Thyroid gland (tissue), 4 donors: ENCODE data around the gene MOB1B. TPM values are rescaled to one million over a fixed set of nuclear protein-coding genes. Genes with fewer than 3 reads are reported as not detected.

Source experiments
- DNase-seq, 2 donors: peaks; one replicate each; pipeline ENCODE4 v3.0.0-alpha.2; 2019
- H3K27ac ChIP-seq, 3 donors: fragments of 200-600 bp; sonication (generic); 1 replicate in 2 of 3; 2 replicates in 1 of 3; pipeline ENCODE4 v1.5.1; 2016 to 2019; ENCODE audit warnings: mild to moderate bottlenecking in 1 of 3, moderate library complexity in 1 of 3
- H3K27me3 ChIP-seq: fragments of 200-600 bp; sonication (generic); one replicate; pipeline ENCODE4 v1.5.1; 2019
- H3K36me3 ChIP-seq, 2 donors: fragments of 200-600 bp; sonication (generic); one replicate each; pipeline ENCODE4 v1.5.1; 2016 to 2019
- H3K4me1 ChIP-seq, 2 donors: fragments of 200-600 bp; sonication (generic); one replicate each; pipeline ENCODE4 v1.5.1; 2017 to 2019
- H3K4me3 ChIP-seq, 3 donors: fragments of 200-600 bp; sonication (generic); replicated peaks in 1 of 3; 1 replicate in 2 of 3; 2 replicates in 1 of 3; pipeline ENCODE4 v1.5.1; 2016; ENCODE audit warnings: mild to moderate bottlenecking in 1 of 3
- H3K9me3 ChIP-seq: fragments of 200-600 bp; sonication (generic); one replicate; pipeline ENCODE4 v1.5.1; 2017
- POLR2A ChIP-seq, 2 donors: fragments of 450-650 bp; IDR thresholded peaks; one replicate each; pipeline ENCODE4 v1.6.1; 2017; ENCODE audit warnings: antibody characterized with exemption in 2 of 2, mild to moderate bottlenecking in 2 of 2, moderate library complexity in 1 of 2
- WGBS, 2 donors: methylation state at CpG; one replicate each; pipeline ENCODE4 v1.1.5; 2017; 5-methylcytosine and 5-hydroxymethylcytosine counted together
- intact Hi-C: fragments of 100-400 bp; cut with DNase I; formaldehyde crosslinking; loops from one replicate; pipeline ENCODE4 v1.15.1; 2023
- total RNA-seq, 4 donors: library from RNA; depleted of rRNA; stranded (reverse); fragments of >200 nt; gene quantifications; one replicate each; pipeline ENCODE4 v1.2.3, GENCODE V29; 2016
- TF ChIP-seq, protein P1 (sequence below), 6 experiments: fragments of 200-600 bp in 3 of 6; fragments of 450-650 bp in 3 of 6; sonication (generic) in 3 of 6; IDR thresholded peaks; one replicate each; pipeline ENCODE4 v1.5.1; 2016 to 2019; ENCODE audit warnings: antibody characterized with exemption in 6 of 6, mild to moderate bottlenecking in 2 of 6, inconsistent platforms in 1 of 6, moderate library complexity in 1 of 6

Gene MOB1B
- total RNA-seq, 4 donors from 2014 or later = 24.1 to 33.9 (median 29.6) TPM

DNA sequence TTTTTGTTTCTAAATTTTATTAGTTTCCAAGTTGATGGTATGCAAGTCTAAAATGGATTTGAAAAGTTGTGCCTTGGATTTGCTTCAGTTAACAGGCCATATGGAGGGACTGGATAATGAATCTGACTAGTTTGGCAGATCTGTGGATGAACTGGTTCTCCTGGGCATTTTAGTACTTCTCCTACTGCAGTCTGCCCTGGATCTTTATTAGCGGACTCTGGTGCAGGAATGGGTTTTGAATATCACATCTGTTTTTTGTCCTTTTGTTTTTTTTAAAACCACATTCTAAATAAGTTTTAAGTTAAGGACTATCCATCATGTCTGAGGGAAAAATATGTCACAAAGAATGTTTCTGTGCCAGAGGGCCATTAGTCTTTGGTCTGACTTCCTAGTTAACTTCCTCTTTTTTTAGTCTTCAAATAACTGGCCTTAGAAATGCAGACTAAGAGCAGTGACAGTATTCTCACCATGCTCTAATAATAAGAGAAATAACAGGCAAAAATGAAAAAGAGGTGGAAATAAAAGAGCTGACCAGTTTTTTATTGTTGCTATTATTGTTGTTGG lies 77.4 kb downstream of the MOB1B start:
- Histone ChIP-seq H3K4me1 (no peaks in the 10 kb centered on the region), H3K27me3 (no peaks in the 10 kb centered on the region), H3K9me3 (no peaks in the 10 kb centered on the region), H3K36me3 (peaks cover 0 to 3% of the 10 kb centered on the region in 2 donors), H3K4me3 (no peak overlapping the region), H3K27ac (no peak overlapping the region)
- 86 to 87% methylated on average over 1 of the region's 1 CpG for WGBS, 2 donors
- intact Hi-C loops = no loop called here
- TF ChIP-seq, protein P1, sequence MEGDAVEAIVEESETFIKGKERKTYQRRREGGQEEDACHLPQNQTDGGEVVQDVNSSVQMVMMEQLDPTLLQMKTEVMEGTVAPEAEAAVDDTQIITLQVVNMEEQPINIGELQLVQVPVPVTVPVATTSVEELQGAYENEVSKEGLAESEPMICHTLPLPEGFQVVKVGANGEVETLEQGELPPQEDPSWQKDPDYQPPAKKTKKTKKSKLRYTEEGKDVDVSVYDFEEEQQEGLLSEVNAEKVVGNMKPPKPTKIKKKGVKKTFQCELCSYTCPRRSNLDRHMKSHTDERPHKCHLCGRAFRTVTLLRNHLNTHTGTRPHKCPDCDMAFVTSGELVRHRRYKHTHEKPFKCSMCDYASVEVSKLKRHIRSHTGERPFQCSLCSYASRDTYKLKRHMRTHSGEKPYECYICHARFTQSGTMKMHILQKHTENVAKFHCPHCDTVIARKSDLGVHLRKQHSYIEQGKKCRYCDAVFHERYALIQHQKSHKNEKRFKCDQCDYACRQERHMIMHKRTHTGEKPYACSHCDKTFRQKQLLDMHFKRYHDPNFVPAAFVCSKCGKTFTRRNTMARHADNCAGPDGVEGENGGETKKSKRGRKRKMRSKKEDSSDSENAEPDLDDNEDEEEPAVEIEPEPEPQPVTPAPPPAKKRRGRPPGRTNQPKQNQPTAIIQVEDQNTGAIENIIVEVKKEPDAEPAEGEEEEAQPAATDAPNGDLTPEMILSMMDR (IDR thresholded peaks at IDR 0.05) = no peak
- TF ChIP-seq POLR2A (IDR thresholded peaks at IDR 0.05) = no peak
- DNase-seq = no peak

DNA sequence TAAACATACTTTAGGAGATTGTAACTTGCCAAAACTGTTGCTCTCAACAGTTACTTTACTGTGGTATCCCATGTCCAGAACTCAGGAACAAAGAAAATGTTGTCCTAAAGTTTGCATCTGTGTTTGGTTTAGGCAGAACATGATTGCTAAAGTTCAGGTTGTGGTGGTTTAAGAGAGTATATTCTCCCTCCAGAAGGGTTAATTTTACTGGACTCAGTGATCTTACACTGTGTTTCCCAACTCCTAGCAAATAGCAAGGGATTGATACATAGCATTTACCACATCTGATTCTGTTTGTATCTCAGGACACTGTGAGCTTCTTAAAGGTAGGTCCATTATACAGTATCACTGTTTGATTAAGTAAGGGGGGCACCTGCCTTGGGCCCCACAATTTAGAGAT lies 78.0 kb downstream of the MOB1B start:
- Histone ChIP-seq H3K9me3 (no peaks in the 10 kb centered on the region), H3K36me3 (peaks cover 0 to 3% of the 10 kb centered on the region in 2 donors), H3K4me1 (no peaks in the 10 kb centered on the region), H3K27ac (no peak overlapping the region), H3K4me3 (no peak overlapping the region), H3K27me3 (no peaks in the 10 kb centered on the region)
- intact Hi-C loops = no loop called here
- TF ChIP-seq, protein P1 (IDR thresholded peaks at IDR 0.05) = no peak
- TF ChIP-seq POLR2A (IDR thresholded peaks at IDR 0.05) = no peak
- DNase-seq = no peak

GRCh38 chr4:70984106-70984505 lies 81.9 kb downstream of the MOB1B start:
- intact Hi-C loops = no loop called here

DNA sequence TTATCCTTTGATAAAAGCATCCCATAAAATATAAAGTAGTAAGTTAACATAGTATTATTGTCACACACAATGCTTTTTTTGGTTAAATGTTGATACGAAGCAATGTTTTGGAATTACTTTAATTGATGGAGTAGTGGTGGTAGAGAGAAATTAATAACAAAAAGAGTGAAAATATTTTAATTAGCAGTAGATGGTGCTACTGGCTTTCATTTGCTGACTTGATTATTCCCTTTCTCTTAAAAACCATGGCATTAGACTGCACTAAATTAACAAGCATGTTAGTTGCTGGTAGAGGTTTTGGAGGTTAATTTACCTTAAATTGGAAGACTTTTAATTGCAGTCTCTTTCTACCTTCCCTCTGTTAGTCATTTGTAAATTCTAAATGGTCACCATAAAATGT lies 82.4 kb downstream of the MOB1B start:
- H3K4me3 ChIP-seq = no peak overlapping the region
- no peak for DNase-seq
- no peaks in the 10 kb centered on the region for H3K27me3 ChIP-seq
- no peak overlapping the region for H3K27ac ChIP-seq
- H3K36me3 ChIP-seq = no peaks in the 10 kb centered on the region
- intact Hi-C loops = no loop called here
- 93% methylated on average over 1 of the region's 1 CpG for WGBS, 2 donors
- TF ChIP-seq, protein P1 (IDR thresholded peaks at IDR 0.05) = no peak
- TF ChIP-seq POLR2A (IDR thresholded peaks at IDR 0.05) = no peak
- no peaks in the 10 kb centered on the region for H3K9me3 ChIP-seq
- H3K4me1 ChIP-seq = no peaks in the 10 kb centered on the region

More at GRCh38 chr4:70984106-70984505, 81.9 kb downstream of the MOB1B start:
- no peaks in the 10 kb centered on the region for H3K27me3 ChIP-seq
- no peaks in the 10 kb centered on the region for H3K4me1 ChIP-seq
- H3K27ac ChIP-seq = no peak overlapping the region
- H3K36me3 ChIP-seq = peaks cover 0 to 2% of the 10 kb centered on the region in 2 donors
- H3K9me3 ChIP-seq = no peaks in the 10 kb centered on the region
- H3K4me3 ChIP-seq = no peak overlapping the region
- TF ChIP-seq, protein P1 (IDR thresholded peaks at IDR 0.05) = no peak
- no peak for TF ChIP-seq POLR2A (IDR thresholded peaks at IDR 0.05)
- DNase-seq = no peak

DNA sequence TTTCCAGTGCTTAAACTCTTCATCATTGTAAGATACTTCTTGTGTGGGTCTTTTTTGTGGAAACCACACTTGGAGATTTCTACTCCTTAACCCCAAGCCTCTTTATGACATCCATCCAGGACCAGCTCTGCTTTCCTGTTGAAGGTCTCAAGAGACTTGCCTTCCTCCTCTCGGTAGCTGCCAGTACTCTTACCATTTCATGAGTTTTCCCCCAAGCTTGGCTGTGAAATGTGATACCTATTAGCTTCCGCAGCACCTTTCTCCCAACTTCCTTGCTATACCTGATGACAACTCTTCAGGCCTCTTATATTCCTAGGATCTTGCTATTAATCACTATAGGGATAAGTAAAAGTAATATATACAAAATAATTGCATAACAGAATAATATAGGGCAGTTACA lies 89.4 kb downstream of the MOB1B start:
- Histone ChIP-seq H3K9me3 (no peaks in the 10 kb centered on the region), H3K4me1 (peaks cover 7 to 13% of the 10 kb centered on the region in 2 donors), H3K4me3 (no peak overlapping the region), H3K27me3 (no peaks in the 10 kb centered on the region), H3K36me3 (no peaks in the 10 kb centered on the region), H3K27ac (no peak overlapping the region)
- WGBS, 2 donors = 77 to 80% methylated on average over 2 of the region's 2 CpGs
- DNase-seq = no peak
- TF ChIP-seq POLR2A (IDR thresholded peaks at IDR 0.05) = no peak
- intact Hi-C loops = loop anchor here (10.0 kb wide), 2 partner anchors 157 to 307 kb away; partner anchors contain the start of genes GRSF1 and UTP3
